ENCODE measurements around the gene PIP4K2B. TPM values are rescaled to one million over a fixed set of nuclear protein-coding genes. Genes with fewer than 3 reads are reported as not detected.

Gene PIP4K2B
- polyA plus RNA-seq, 1 donor from 2014 or later: 164 TPM

- Histone ChIP-seq H3K79me2 (replicated peaks; ENCODE audit: insufficient read depth, low read length) (no peaks in the 10 kb centered on the region), H3K27ac (ENCODE audit: low read length) (no peak overlapping the region), H3K9me3 (ENCODE audit: low read length) (no peaks in the 10 kb centered on the region), H3K36me3 (ENCODE audit: insufficient read depth, low read length) (no peaks in the 10 kb centered on the region), H3K4me2 (ENCODE audit: low read length) (no peak overlapping the region), H3K9me2 (ENCODE audit: insufficient read depth, low read length) (no peaks in the 10 kb centered on the region), H3K4me3 (ENCODE audit: low read length) (no peak overlapping the region), H4K20me1 (ENCODE audit: insufficient read depth) (no peaks in the 10 kb centered on the region), H3K9ac (ENCODE audit: low read length) (no peak overlapping the region), H2AFZ (ENCODE audit: low read depth, low read length) (no peak overlapping the region), H3F3A (ENCODE audit: insufficient read depth, low read length, poor library complexity, severe bottlenecking) (no peaks in the 10 kb centered on the region), H3K27me3 (ENCODE audit: insufficient read depth, low read depth, low read length) (no peaks in the 10 kb centered on the region)
- TF ChIP-seq MXI1 (conservative IDR thresholded peaks at IDR 0.05; ENCODE audit: poor library complexity, severe bottlenecking) (no peak), TAF1 (IDR thresholded peaks at IDR 0.05; ENCODE audit: low read depth) (no peak), SMC3 (conservative IDR thresholded peaks at IDR 0.05; ENCODE audit: poor library complexity) (no peak), CTCF (IDR thresholded peaks at IDR 0.05; ENCODE audit: poor library complexity, severe bottlenecking) (no peak), RAD21 (conservative IDR thresholded peaks at IDR 0.05) (no peak), EZH2 (IDR thresholded peaks at IDR 0.05; ENCODE audit: borderline replicate concordance, insufficient read depth, low read length, poor library complexity, severe bottlenecking) (no peak), EP300 (conservative IDR thresholded peaks at IDR 0.05; ENCODE audit: poor library complexity, severe bottlenecking) (no peak), REST (IDR thresholded peaks at IDR 0.05; ENCODE audit: borderline replicate concordance) (no peak), POLR2AphosphoS5 (IDR thresholded peaks at IDR 0.05) (no peak)
Measured at GRCh38 chr17:38783227-38783626, 16.1 kb downstream of the PIP4K2B start.

GRCh38 chr17:38779965-38780752, 19.2 kb downstream of the PIP4K2B start:
- H3K4me2 ChIP-seq (ENCODE audit: low read length): no peak overlapping the region
- H3K27me3 ChIP-seq (ENCODE audit: insufficient read depth, low read depth, low read length): no peaks in the 10 kb centered on the region
- TF ChIP-seq REST (IDR thresholded peaks at IDR 0.05; ENCODE audit: borderline replicate concordance) (no peak), SMC3 (conservative IDR thresholded peaks at IDR 0.05; ENCODE audit: poor library complexity) (no peak), POLR2AphosphoS5 (IDR thresholded peaks at IDR 0.05) (no peak), EP300 (conservative IDR thresholded peaks at IDR 0.05; ENCODE audit: poor library complexity, severe bottlenecking) (no peak)
- no peak overlapping the region for H2AFZ ChIP-seq (ENCODE audit: low read depth, low read length)
- H3K79me2 ChIP-seq (replicated peaks; ENCODE audit: insufficient read depth, low read length): no peaks in the 10 kb centered on the region
- H3K27ac ChIP-seq (ENCODE audit: low read length): no peak overlapping the region
- no peak overlapping the region for H3K9ac ChIP-seq (ENCODE audit: low read length)
- no peaks in the 10 kb centered on the region for H3K9me3 ChIP-seq (ENCODE audit: low read length)
- H3F3A ChIP-seq (ENCODE audit: insufficient read depth, low read length, poor library complexity, severe bottlenecking): no peaks in the 10 kb centered on the region
- H4K20me1 ChIP-seq (ENCODE audit: insufficient read depth): no peaks in the 10 kb centered on the region
- no peaks in the 10 kb centered on the region for H3K9me2 ChIP-seq (ENCODE audit: insufficient read depth, low read length)
- no peaks in the 10 kb centered on the region for H3K36me3 ChIP-seq (ENCODE audit: insufficient read depth, low read length)
- no peak overlapping the region for H3K4me3 ChIP-seq (ENCODE audit: low read length)

Data from neural cell (in vitro differentiated cells).